Embryonic facial prominence (tissue), 1 donor: ENCODE data around the gene USP9X.
"Not testable (repeated sequence)": the region's sequence is repeated elsewhere in the genome, so short reads cannot be mapped to it uniquely, and the experiment has no call there.

ENCODE experiments used
- DNase-seq: peaks from one replicate; pipeline ENCODE4 v3.0.0-alpha.2; 2016; ENCODE audit errors: extremely low spot score

USP9X gene

DNA sequence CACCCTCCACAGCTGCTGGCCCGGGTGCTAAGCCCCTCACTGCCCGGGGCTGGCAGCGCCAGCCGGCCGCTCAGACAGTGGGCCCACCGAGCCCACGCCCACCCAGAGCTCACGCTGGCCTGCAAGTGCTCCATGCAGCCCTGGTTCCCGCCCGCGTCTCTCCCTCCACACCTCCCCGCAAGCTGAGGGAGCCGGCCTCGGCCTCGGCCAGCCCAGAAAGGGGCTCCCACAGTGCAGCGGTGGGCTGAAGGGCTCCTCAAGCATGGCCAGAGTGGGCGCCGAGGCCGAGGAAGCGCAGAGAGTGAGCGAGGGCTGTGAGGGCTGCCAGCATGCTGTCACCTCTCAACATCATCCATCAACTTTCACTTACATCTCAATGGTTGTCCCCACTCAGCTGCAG, 200.7 kb downstream of the USP9X start:
- not testable (repeated sequence) for DNase-seq
